Mesenchymal stem cell (in vitro differentiated cells and primary cell): ENCODE data around the gene IDH3A.

Source experiments
- DNase-seq: peaks from one replicate; pipeline ENCODE4 v3.0.0-alpha.2; 2013
- H2AFZ ChIP-seq: one replicate; pipeline ENCODE4 v1.6.1; 2013; ENCODE audit warnings: low read depth, mild to moderate bottlenecking, control low read depth, inconsistent platforms, low read length, moderate library complexity
- H2AK5ac ChIP-seq: 2 replicates; pipeline ENCODE4 v1.6.1; 2013; ENCODE audit warnings: low read length, moderate library complexity, mild to moderate bottlenecking, inconsistent platforms; ENCODE audit not compliant: severe bottlenecking
- H2BK120ac ChIP-seq: one replicate; pipeline ENCODE4 v1.6.1; 2013; ENCODE audit warnings: low read depth, mild to moderate bottlenecking, inconsistent platforms, low read length, moderate library complexity
- H2BK12ac ChIP-seq, 2 experiments: one replicate each; pipeline ENCODE4 v1.6.1; 2013; ENCODE audit warnings: inconsistent platforms in 2 of 2, low read length in 2 of 2, mild to moderate bottlenecking in 2 of 2, moderate library complexity in 2 of 2, control low read depth in 1 of 2
- H2BK15ac ChIP-seq: one replicate; pipeline ENCODE4 v1.6.1; 2013; ENCODE audit warnings: mild to moderate bottlenecking, low read depth, inconsistent platforms; ENCODE audit not compliant: poor library complexity, severe bottlenecking
- H2BK5ac ChIP-seq: 2 replicates; pipeline ENCODE4 v1.6.1; 2013; ENCODE audit warnings: low read depth, mild to moderate bottlenecking, low read length, control low read depth, inconsistent platforms; ENCODE audit not compliant: poor library complexity, severe bottlenecking
- H3K14ac ChIP-seq, 2 experiments: one replicate each; pipeline ENCODE4 v1.6.1; 2013; ENCODE audit warnings: inconsistent platforms in 2 of 2, low read length in 2 of 2, control low read depth in 1 of 2, mild to moderate bottlenecking in 1 of 2, moderate library complexity in 1 of 2
- H3K18ac ChIP-seq, 2 experiments: one replicate each; pipeline ENCODE4 v1.6.1; 2013; ENCODE audit warnings: inconsistent platforms in 2 of 2, low read length in 2 of 2, control low read depth in 1 of 2, low read depth in 1 of 2, mild to moderate bottlenecking in 1 of 2
- H3K23ac ChIP-seq, 2 experiments: one replicate each; pipeline ENCODE4 v1.6.1; 2013; ENCODE audit warnings: inconsistent platforms in 2 of 2, low read length in 2 of 2, mild to moderate bottlenecking in 2 of 2, moderate library complexity in 2 of 2, control low read depth in 1 of 2
- H3K27ac ChIP-seq: 2 replicates; pipeline ENCODE4 v1.5.1; 2013; ENCODE audit warnings: mild to moderate bottlenecking, moderate library complexity, low read length, control low read depth, inconsistent platforms; ENCODE audit not compliant: poor library complexity, severe bottlenecking
- H3K27me3 ChIP-seq, 2 experiments: 2 replicates each; pipeline versions ENCODE4 v1.6.1 to v1.7.0; 2013; ENCODE audit warnings: low read length in 2 of 2, mild to moderate bottlenecking in 2 of 2, moderate library complexity in 2 of 2, control low read depth in 1 of 2, inconsistent platforms in 1 of 2; ENCODE audit not compliant: control insufficient read depth in 1 of 2, insufficient read depth in 1 of 2
- H3K36me3 ChIP-seq, 2 experiments: 2 replicates each; pipeline versions ENCODE4 v1.6.1 to v1.7.0; 2013; ENCODE audit warnings: low read length in 2 of 2, control low read depth in 1 of 2, inconsistent platforms in 1 of 2, low read depth in 1 of 2, mild to moderate bottlenecking in 1 of 2; ENCODE audit not compliant: insufficient read depth in 2 of 2, control insufficient read depth in 1 of 2
- H3K4ac ChIP-seq, 2 experiments: one replicate each; pipeline ENCODE4 v1.6.1; 2013; ENCODE audit warnings: inconsistent platforms in 2 of 2, low read length in 2 of 2, mild to moderate bottlenecking in 2 of 2, moderate library complexity in 2 of 2, control low read depth in 1 of 2, low read depth in 1 of 2
- H3K4me1 ChIP-seq: 2 replicates; pipeline ENCODE4 v1.6.1; 2013; ENCODE audit warnings: low read depth, low read length, control low read depth; ENCODE audit not compliant: control insufficient read depth, insufficient read depth
- H3K4me2 ChIP-seq: 2 replicates; pipeline ENCODE4 v1.6.1; 2013; ENCODE audit warnings: low read length, mild to moderate bottlenecking, inconsistent platforms; ENCODE audit not compliant: poor library complexity, severe bottlenecking
- H3K4me3 ChIP-seq, 2 experiments: 2 replicates each; pipeline versions ENCODE4 v1.5.1 to v1.7.0; 2013; ENCODE audit warnings: low read length in 2 of 2, mild to moderate bottlenecking in 2 of 2, control low read depth in 1 of 2, low read depth in 1 of 2; ENCODE audit not compliant: insufficient read depth in 1 of 2
- H3K79me1 ChIP-seq: replicated peaks from 2 replicates; pipeline ENCODE4 v1.6.1; 2013; ENCODE audit warnings: mild to moderate bottlenecking, control low read depth, low read length, inconsistent platforms; ENCODE audit not compliant: poor library complexity, severe bottlenecking
- H3K9ac ChIP-seq: 2 replicates; pipeline ENCODE4 v1.7.0; 2013; ENCODE audit warnings: mild to moderate bottlenecking, low read length, moderate library complexity
- H3K9me3 ChIP-seq: 2 replicates; pipeline ENCODE4 v1.7.0; 2013; ENCODE audit warnings: mild to moderate bottlenecking, low read length; ENCODE audit not compliant: control insufficient read depth
- H4K8ac ChIP-seq: one replicate; pipeline ENCODE4 v1.6.1; 2013; ENCODE audit warnings: inconsistent platforms, mild to moderate bottlenecking, low read length, moderate library complexity
- H4K91ac ChIP-seq: one replicate; pipeline ENCODE4 v1.6.1; 2013; ENCODE audit warnings: mild to moderate bottlenecking, low read length, inconsistent platforms
- WGBS: methylation state at CpG from one replicate; pipeline ENCODE4 v1.1.7; 2013; ENCODE audit warnings: mixed read lengths; 5-methylcytosine and 5-hydroxymethylcytosine counted together

IDH3A gene

DNA sequence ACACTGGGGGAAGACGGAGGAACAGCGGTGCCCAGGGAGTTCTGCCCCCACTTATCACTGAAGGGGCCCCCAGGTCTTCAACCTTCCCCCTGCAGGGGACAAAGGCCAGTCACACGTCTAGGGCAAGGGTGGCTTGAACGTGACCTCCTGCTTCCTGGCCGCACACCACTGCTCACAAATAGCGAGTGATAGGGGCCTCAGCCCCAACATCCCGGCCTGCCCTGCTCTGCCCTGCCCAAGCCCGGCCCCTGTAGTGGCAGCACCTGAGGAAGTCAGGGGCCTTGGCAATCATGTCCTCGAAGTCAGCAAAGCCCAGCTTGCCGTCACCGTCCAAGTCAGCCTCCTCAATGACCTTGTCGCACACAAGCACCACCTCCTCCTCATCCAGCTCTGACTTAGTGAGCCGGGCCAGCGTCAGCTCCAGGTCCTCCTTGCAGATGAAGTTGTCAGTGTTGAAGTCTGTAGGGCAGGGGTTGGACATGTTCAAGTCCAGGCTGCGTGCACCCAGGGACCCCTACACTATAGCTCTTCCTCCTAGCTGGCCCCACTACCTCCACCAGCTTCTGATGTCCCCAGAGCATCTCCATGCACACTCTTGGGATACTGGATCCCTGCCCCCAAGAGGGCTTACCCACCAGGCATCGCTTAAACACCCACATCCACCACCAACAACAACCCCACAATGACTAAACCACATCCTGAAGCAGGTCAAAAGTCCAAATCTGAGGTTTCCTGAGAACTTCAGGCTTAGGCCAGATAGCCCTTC lies 43.5 kb upstream of the IDH3A start:
- peaks cover 23% of the 10 kb centered on the region for H3K4me1 ChIP-seq
- H3K4me3 ChIP-seq, result no peak overlapping the region
- H4K8ac ChIP-seq, result peak overlapping the region; percentile 12
- no peak overlapping the region for H3K27ac ChIP-seq
- H3K36me3 ChIP-seq, result peaks cover 0 to 13% of the 10 kb centered on the region in 2 experiments
- WGBS, result 93% methylated on average over 16 of the region's 16 CpGs
- peaks cover 0 to 26% of the 10 kb centered on the region in 2 experiments for H3K27me3 ChIP-seq
- peak overlapping the region; percentile 57 for H4K91ac ChIP-seq
- peak overlapping the region in 1 of 2 experiments; percentile 67 for H3K18ac ChIP-seq
- DNase-seq, result no peak
- peak overlapping the region in 1 of 2 experiments; percentile 44 for H3K4ac ChIP-seq
- peak overlapping the region; percentile 1 for H2BK120ac ChIP-seq
- peak overlapping the region; percentile 30 for H2AK5ac ChIP-seq
- no peaks in the 10 kb centered on the region for H3K79me1 ChIP-seq
- no peak overlapping the region for H2BK5ac ChIP-seq
- H3K9ac ChIP-seq, result no peak overlapping the region
- peak overlapping the region in 1 of 2 experiments; percentile 46 for H3K14ac ChIP-seq
- H3K9me3 ChIP-seq, result no peaks in the 10 kb centered on the region
- H2BK15ac ChIP-seq, result no peak overlapping the region
- peak overlapping the region; percentile 49 to 68 for H2BK12ac ChIP-seq
- no peak overlapping the region for H3K4me2 ChIP-seq
- no peak overlapping the region for H2AFZ ChIP-seq
- H3K23ac ChIP-seq, result no peak overlapping the region

DNA sequence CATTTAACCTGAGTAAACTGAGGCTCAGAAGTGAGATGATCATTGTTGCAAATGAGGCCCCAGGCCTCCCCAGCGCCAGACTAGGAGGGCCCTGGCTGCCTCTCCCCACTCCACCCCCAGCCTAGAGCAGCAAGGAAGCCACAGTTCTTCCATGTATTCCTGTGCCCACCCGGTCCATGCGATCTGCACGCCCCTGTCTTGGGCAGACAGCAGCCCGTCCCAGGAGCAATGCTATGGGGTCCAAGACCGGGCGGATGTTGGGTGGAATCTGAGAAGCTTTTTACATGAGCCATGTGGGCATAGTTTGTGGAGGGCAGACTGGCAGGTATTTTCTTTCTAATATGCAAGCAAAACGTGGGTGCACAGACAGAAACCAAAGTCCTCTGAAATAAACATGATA lies 41.7 kb upstream of the IDH3A start:
- WGBS, result 93% methylated on average over 8 of the region's 8 CpGs

DNA sequence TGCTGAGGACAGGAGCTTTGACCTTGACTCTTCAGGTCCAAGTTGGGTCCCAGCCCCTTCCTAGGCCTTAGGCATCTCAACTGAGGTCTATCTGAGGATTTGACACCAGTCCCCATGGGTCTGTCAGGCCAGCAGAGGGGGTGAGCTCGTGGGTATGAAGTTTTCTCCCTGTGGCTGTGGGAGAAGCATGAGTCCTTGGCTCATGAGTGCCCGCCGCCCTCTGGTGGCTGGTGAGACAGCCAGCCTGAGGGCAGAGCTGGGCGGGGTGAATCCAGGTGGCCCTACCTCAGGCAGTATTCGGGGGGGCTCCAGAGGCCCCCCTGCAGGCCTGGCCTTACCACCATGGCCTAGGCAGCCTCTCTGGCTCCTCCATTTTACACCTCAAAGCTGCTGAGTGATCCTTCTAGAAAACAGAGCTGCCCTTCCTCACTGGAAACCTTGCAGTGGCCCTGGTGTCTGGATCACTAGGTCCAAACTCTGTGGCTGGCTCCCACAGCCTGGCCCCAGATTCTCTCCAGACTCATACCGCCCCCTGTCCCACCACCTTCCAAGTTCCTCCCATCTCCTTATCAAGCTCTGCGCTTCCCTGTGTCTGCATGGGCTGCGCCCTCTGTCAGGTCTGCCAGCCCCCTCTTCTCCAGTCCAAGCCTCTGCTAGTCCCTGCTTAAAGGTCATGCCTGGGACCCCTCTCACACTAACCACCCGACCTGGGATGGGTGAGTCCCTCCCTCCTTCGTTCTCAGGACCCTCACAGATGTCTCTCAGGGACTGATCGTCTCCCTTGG lies 40.7 kb upstream of the IDH3A start:
- Histone ChIP-seq H3K36me3 (peaks cover 0 to 16% of the 10 kb centered on the region in 2 experiments), H2BK12ac (no peak overlapping the region), H3K9ac (no peak overlapping the region), H3K4me1 (peaks cover 29% of the 10 kb centered on the region), H4K91ac (no peak overlapping the region), H3K79me1 (no peaks in the 10 kb centered on the region), H3K23ac (no peak overlapping the region), H2BK120ac (no peak overlapping the region), H3K4me3 (no peak overlapping the region), H3K4me2 (no peak overlapping the region), H3K9me3 (no peaks in the 10 kb centered on the region), H3K18ac (no peak overlapping the region), H2AFZ (no peak overlapping the region), H2BK5ac (no peak overlapping the region), H3K27me3 (peaks cover 0 to 18% of the 10 kb centered on the region in 2 experiments), H3K14ac (no peak overlapping the region), H3K27ac (no peak overlapping the region), H3K4ac (no peak overlapping the region), H4K8ac (no peak overlapping the region), H2BK15ac (no peak overlapping the region), H2AK5ac (peak overlapping the region; percentile 55)
- DNase-seq, result peak; percentile 89
- WGBS, result 38% methylated on average over 11 of the region's 11 CpGs

More for the DNA sequence above, 41.7 kb upstream of the IDH3A start:
- peaks cover 29% of the 10 kb centered on the region for H3K4me1 ChIP-seq
- no peak overlapping the region for H3K14ac ChIP-seq
- no peak overlapping the region for H3K27ac ChIP-seq
- H2BK5ac ChIP-seq, result no peak overlapping the region
- no peak for DNase-seq
- H2BK12ac ChIP-seq, result no peak overlapping the region
- H3K18ac ChIP-seq, result peak overlapping the region in 1 of 2 experiments; percentile 18
- H2BK15ac ChIP-seq, result peak overlapping the region; percentile 9
- no peak overlapping the region for H3K4me2 ChIP-seq
- no peak overlapping the region for H3K23ac ChIP-seq
- H3K27me3 ChIP-seq, result peaks cover 0 to 26% of the 10 kb centered on the region in 2 experiments
- no peak overlapping the region for H2AFZ ChIP-seq
- no peak overlapping the region for H3K4me3 ChIP-seq
- no peak overlapping the region for H4K8ac ChIP-seq
- H4K91ac ChIP-seq, result peak overlapping the region; percentile 45
- no peaks in the 10 kb centered on the region for H3K9me3 ChIP-seq
- H2BK120ac ChIP-seq, result no peak overlapping the region
- H3K4ac ChIP-seq, result no peak overlapping the region
- no peaks in the 10 kb centered on the region for H3K79me1 ChIP-seq
- H3K36me3 ChIP-seq, result peaks cover 0 to 16% of the 10 kb centered on the region in 2 experiments
- peak overlapping the region; percentile 63 for H2AK5ac ChIP-seq
- H3K9ac ChIP-seq, result no peak overlapping the region

DNA sequence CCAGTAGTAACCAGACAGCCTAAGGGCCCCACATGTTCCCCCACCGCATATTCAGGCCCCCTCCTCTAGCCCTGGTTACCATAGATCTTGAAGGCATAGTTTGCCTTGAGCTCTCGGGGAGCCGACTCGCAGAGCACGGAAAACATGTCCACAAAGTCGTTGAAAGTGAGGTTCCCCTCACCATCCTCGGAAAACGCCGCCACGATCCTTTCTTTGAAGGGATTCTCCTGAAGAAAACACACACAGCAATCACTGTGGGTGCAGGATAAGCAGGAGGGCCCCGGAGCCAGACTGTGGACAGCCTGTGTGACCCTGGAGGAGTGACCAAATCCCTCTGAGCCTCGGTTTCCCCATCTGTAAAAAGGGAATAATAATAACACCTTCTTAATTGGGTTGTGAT lies 40.0 kb upstream of the IDH3A start:
- Histone ChIP-seq H2AFZ (no peak overlapping the region), H3K4me2 (no peak overlapping the region), H2BK15ac (no peak overlapping the region), H3K4me1 (peaks cover 26% of the 10 kb centered on the region), H3K27ac (no peak overlapping the region), H4K91ac (no peak overlapping the region), H2BK5ac (no peak overlapping the region), H3K27me3 (peaks cover 0 to 17% of the 10 kb centered on the region in 2 experiments), H3K23ac (no peak overlapping the region), H3K4ac (no peak overlapping the region), H3K36me3 (peaks cover 0 to 13% of the 10 kb centered on the region in 2 experiments), H2BK12ac (no peak overlapping the region), H3K18ac (no peak overlapping the region), H4K8ac (no peak overlapping the region), H3K79me1 (no peaks in the 10 kb centered on the region), H2AK5ac (peak overlapping the region; percentile 55), H3K14ac (no peak overlapping the region), H3K4me3 (no peak overlapping the region), H3K9ac (no peak overlapping the region), H2BK120ac (no peak overlapping the region), H3K9me3 (no peaks in the 10 kb centered on the region)
- DNase-seq, result no peak
- WGBS, result 83% methylated on average over 11 of the region's 12 CpGs
